ENCODE measurements around the gene RGL2.
A peak's percentile ranks its signal among the peaks of the same experiment; 100 is the strongest.

The RGL2 gene

GRCh38 chr6:33316603-33317418, 18.1 kb upstream of the RGL2 start:
- no peak for DNase-seq

- DNase-seq: no peak
Measured at GRCh38 chr6:33315793-33316602, 17.3 kb upstream of the RGL2 start.

- DNase-seq: no peak
Measured at GRCh38 chr6:33314943-33315792, 16.4 kb upstream of the RGL2 start.

GRCh38 chr6:33314515-33314942, 15.8 kb upstream of the RGL2 start:
- peak; percentile 19 for DNase-seq

GRCh38 chr6:33313709-33314514, 15.2 kb upstream of the RGL2 start, which contains the start of gene TAPBP:
TAPBP (minus strand) TSS chr6:33314078; CDS start chr6:33314041, 37 bp downstream.
- DNase-seq: peak; percentile 44

- DNase-seq: peak; percentile 44
Measured at GRCh38 chr6:33313105-33313708, 14.5 kb upstream of the RGL2 start.

GRCh38 chr6:33312361-33313104, 13.8 kb upstream of the RGL2 start:
- DNase-seq: peak; percentile 39

GRCh38 chr6:33306356-33306755, 7.6 kb upstream of the RGL2 start:
- DNase-seq: no peak

GRCh38 chr6:33305052-33305451, 6.3 kb upstream of the RGL2 start:
- DNase-seq: no peak

- no peak for DNase-seq
Measured at GRCh38 chr6:33304216-33304615, 5.5 kb upstream of the RGL2 start.

GRCh38 chr6:33301877-33302276, 3.1 kb upstream of the RGL2 start:
- DNase-seq: no peak

- DNase-seq: peak; percentile 86
Measured at GRCh38 chr6:33299237-33299944, 649 bp upstream of the RGL2 start.

- peak; percentile 35 for DNase-seq
Measured at GRCh38 chr6:33297956-33298772, 578 bp downstream of the RGL2 start.

GRCh38 chr6:33297406-33297955, 1.3 kb downstream of the RGL2 start:
- no peak for DNase-seq

- no peak for DNase-seq
Measured at GRCh38 chr6:33296797-33297405, 1.8 kb downstream of the RGL2 start.

GRCh38 chr6:33295621-33296369, 2.9 kb downstream of the RGL2 start:
- no peak for DNase-seq

GRCh38 chr6:33294086-33294823, 4.5 kb downstream of the RGL2 start:
- DNase-seq: no peak

Data from GF-D8 (cell line).